Right ventricle myocardium inferior (tissue), 1 donor: ENCODE data around the gene KRT86. TPM values are rescaled to one million over a fixed set of nuclear protein-coding genes. Genes with fewer than 3 reads are reported as not detected.
"Not testable (repeated sequence)": the region's sequence is repeated elsewhere in the genome, so short reads cannot be mapped to it uniquely, and the experiment has no call there.

Experiments
- ATAC-seq: fragments of 200-7000 bp; cut with Tn5 transposase; one replicate; pipeline ENCODE4 v1.9.1; 2020; ENCODE audit warnings: mild to moderate bottlenecking, moderate library complexity
- DNase-seq: peaks from one replicate; pipeline ENCODE4 v3.0.0; 2021; ENCODE audit errors: missing footprints
- intact Hi-C: fragments of 100-400 bp; cut with DNase I; formaldehyde crosslinking; loops from one replicate; pipeline ENCODE4 v1.11.0; 2022
- total RNA-seq: library from RNA; stranded (reverse); fragmentation: NEBNext Ultra II Directional; extraction: Animal tissue kit (Norgen Biotek cat#: 25700); gene quantifications from one replicate; pipeline ENCODE4 v1.2.1, GENCODE V29; 2021
- donor health status: DM: no; HTN: yes; CAD: no; lungs with severe emphysema.

KRT86 gene
- total RNA-seq, 1 donor from 2014 or later: not detected

DNA sequence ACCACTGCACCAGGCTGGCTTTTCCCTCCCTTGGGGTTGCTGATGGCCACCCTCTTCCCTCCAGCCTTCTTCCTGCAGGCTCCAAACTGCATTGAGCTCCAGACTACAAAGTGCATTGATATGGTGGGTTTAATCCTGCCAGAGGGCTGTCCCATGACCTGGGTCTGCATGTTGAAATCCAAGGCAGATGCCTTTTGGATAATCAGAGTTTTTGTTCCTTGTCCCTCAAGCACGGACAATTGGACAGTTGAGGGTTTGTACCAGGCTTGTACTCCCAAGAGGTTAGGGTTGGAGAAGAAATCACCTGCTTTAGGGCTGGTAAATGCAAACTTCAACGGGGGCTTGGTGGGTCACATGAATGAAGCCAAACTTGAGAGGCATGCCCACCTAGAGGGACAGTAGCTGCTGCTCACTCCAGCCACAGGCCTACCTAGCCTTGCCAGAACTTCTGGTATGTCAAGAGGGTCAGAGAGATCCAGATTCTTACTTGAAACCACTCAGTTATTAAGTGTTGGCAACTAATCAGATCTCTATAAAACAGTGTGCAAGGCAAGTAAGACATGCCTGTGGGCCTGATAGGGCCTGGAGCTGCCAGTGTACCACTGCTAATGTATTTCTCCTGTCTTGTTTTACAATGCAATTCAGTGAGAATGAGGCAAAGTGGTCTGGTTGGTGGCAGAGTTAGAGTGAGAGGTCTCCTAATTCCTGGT is 68.5 kb downstream of the KRT86 start:
- no peak for DNase-seq
- intact Hi-C loops: no loop called here
- no peak for ATAC-seq

DNA sequence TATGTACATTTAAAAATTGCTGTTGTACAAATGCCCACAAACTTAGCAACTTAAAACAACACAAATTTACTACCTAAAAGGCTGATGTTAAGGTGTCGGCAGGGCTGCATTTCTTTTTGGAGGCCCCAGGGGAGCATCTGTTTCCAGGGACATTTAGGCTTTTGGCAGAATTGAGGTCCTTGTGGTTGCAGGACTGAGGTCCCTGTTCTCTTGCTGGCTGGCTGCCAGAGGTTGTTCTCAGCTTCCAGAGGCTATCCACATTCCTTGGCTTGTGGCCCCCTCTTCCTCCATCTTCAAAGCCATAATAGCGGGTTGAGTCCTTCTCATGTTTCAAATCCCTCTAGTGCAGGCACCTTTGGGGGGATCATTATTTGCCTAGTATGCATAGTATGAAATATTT is 69.1 kb downstream of the KRT86 start:
- intact Hi-C loops: no loop called here
- DNase-seq (no peak), ATAC-seq (no peak)

DNA sequence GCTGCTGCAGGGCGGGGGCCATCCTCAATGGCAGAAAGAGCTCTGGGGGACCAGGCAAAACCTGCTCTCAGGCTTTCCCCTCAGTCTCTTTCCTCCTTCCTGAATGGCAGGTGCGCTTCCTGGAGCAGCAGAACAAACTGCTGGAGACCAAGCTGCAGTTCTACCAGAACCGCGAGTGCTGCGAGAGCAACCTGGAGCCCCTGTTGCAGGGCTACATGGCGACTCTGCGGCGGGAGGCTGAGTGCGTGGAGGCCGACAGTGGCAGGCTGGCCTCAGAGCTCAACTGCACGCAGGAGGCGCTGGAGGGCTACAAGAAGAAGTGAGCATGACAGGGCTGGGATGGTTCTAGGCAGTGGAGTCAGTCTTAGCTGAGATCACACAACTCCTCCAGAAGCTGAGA is 69.7 kb downstream of the KRT86 start:
- intact Hi-C loops: no loop called here
- DNase-seq: no peak
- ATAC-seq: no peak

DNA sequence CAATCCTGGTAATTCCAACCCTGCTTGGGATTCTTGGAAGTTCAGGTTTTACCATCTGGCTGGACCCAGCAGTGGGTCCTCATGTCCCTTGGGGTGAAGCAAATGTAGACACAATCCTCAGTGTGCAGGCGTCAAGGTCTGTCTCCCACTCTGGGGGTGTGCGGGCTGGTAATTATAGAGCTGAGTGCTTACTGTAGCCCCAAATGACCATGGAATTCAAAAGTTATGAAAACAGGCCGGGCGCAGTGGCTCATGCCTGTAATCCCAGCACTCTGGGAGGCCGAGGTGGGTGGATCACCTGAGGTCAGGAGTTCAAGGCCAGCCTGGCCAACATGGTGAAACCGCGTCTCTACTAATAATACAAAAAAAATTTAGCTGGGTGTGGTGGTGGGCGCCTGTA is 70.6 kb downstream of the KRT86 start:
- not testable (repeated sequence) for ATAC-seq, DNase-seq

DNA sequence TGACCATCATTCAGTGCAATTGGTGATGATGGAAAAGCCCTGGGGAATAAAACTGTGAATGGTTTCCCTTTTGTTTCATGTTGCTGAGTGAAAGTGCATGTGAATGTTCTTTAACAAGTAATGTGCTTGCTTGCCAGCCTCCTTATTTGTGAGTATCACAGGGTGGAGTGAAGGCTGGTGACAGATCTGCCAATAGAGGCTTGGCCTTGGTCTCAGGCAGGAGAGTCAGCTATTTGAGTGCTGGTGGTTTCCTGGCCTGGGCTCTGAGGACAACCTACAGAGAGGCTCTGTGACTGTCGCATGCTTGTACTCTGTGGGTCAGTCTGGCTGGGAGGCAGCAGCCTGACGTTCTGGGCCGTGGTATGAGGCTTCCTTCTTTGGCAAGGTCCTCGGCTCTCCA is 72.1 kb downstream of the KRT86 start:
- DNase-seq (no peak), ATAC-seq (peak; percentile 80)
- intact Hi-C loops: no loop called here

More for the DNA sequence above, 70.6 kb downstream of the KRT86 start:
- intact Hi-C loops: not testable (repeated sequence)

DNA sequence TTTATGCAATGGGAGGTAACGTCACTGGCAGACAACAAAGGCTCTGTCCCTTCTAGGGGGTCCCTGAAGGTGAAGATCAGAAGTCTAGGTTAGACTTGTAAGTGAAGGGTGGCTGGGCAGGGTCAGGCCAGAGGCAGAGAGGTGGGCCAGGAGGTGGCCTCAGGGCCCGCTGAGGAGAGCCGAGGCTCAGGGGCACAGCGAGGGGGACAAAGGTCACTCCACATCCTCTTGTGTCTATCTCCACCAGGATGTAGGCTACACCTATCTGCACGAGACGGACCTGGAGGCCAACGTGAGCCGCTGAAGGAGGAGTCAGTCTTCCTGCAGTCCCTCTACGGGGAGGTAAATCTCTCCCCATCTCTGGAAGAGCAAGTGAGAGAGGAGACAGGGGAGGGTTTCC is 72.6 kb downstream of the KRT86 start:
- ATAC-seq (no peak), DNase-seq (no peak)
- intact Hi-C loops: no loop called here

DNA sequence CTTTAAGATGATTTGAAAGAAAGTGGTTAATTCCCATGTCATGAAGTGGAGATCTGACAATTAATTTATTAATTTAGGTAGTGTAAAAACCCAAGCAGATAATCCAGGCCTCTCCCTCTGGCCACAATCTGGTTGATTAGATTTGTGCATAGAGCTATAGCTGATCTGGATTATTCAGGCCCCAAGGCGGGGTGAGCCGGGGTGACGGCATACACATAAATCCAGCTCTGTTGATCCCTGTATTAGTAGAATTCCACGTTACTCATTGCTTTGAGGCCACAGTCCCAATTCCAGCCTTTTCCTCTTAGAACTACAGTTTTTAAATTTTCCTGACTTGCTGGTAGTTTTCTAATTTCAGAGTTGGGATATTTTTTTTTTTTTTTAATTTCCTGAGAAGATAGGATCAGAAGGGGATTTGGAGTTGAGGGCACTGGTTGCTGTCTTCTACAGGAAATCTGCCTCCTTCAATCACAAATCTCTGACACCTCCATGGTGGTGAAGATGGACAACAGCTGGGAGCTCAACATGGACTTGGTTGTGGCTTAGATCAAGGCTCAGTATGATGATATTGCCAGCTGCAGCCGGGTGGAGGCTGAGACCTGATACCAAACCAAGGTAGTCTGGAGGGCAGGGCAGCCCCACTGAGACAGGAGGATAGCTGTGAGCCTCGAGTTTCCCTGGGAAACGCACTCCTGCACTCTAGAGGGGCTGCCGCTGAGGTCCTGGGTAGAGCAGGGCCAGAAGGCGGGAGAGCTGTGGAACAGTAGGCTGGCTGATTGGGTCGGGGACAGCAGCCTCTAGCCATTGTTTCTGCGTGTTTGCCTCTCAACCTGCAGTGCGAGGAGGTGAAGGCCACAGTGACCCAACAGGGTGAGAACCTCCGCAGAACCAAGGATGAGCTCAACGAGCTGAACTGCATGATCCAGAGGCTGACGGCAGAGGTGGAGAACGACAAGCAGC is 73.4 kb downstream of the KRT86 start:
- intact Hi-C loops: no loop called here
- DNase-seq (no peak), ATAC-seq (no peak)

DNA sequence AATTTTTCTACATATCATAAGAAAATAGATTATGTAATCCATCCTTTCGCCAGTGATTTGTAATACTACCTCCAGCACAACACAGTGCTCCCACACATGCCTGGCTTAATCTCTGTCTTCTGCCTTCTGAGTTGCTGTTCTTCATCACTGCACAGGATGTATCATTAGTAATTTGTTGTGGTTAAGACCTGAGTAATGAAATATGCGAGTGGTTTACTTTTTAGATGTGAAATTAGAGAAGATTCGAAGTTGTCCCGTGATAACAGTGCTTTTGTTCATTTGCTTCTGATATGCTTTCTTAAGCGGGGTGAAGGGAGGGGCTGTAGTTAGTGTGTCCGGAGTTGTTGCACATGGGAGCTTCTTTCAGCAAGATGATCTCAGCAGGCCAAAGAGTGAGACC is 74.8 kb downstream of the KRT86 start:
- DNase-seq (no peak), ATAC-seq (no peak)
- intact Hi-C loops: no loop called here

DNA sequence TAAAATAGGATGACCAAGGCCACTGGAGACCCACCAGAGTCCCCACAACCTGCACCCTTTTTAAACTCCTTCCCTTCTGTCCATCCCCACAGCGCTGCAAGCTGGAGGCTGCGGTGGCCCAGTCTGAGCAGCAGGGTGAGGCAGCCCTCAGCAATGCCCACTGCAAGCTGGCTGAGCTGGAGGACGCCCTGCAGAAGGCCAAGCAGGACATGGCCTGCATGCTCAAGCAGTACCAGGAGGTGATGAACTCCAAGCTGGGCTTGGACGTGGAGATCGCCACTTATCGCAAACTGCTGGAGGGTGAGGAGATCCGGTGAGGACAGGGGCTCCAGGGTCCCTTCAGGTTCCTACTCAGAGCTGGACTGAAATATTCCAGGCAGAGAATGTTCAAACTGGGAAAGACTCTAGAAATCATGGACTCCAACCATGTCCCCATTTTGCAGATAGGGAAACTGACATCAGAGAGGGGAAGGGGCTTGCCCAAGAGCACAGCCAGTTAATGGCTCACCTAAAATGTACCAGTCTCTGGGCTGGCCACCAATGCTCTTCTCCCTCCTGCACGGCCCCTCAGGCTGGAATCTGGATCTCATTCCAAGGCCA is 75.7 kb downstream of the KRT86 start:
- intact Hi-C loops: no loop called here
- DNase-seq (no peak), ATAC-seq (no peak)

DNA sequence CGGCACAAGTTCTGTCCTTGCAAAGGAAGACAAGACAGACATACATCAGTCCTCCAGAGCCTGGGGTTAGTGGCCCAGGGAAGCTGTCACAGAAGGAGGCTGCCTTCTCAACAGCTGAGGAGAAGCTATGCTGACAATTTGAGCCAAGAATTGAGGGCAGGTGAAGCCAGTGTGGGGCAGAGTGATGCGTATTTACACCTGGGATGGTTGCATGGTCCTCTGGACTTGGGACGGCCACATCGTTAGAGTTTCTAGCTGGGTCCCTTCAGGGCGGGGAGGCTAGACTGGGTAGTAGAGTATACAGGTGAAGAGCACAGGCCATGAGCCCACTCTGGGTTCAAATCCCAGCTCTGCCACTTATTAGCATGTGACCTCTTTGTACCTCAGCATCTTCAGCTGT is 76.3 kb downstream of the KRT86 start:
- DNase-seq (no peak), ATAC-seq (no peak)
- intact Hi-C loops: no loop called here

DNA sequence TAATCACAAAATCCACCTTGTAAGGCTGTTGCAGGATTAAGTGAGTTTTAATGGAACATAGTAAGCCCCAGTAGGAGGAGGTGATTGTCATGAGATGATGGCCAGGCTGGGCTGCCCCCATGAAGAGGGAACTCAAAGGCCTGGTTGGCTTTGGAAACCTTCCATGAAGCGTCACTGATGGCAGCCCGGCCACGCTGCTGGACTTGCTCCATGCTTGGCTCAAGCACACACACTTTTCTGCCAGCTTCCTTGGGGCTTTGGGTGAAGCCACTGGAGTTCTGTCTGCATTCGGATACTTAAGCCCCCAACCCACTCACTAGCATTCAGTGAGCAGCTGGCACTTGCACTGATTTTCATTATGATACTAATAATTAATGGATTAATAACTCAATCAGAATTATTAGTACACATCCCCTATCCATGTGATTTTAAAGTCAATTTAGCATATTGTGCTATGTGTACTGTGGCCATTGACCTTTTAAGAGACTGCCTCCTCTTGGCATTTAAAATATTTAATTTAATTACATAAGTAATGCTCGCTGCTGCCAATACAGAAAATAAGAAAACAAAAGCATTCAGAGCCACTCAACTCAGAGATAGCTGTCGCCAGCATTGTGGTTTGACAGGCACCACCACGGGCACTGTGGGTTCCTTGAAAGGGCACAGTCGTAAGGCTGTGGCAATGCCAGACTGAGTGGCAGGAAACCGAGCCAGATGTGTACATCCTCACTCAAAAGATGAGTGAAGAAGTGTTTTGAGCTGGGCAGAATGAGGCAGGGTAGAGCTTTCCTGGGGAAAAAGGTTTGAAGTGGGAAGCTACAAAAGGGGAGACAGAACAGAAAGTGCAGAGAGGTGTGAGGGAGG is 77.0 kb downstream of the KRT86 start:
- intact Hi-C loops: no loop called here
- peak; percentile 57 for ATAC-seq

DNA sequence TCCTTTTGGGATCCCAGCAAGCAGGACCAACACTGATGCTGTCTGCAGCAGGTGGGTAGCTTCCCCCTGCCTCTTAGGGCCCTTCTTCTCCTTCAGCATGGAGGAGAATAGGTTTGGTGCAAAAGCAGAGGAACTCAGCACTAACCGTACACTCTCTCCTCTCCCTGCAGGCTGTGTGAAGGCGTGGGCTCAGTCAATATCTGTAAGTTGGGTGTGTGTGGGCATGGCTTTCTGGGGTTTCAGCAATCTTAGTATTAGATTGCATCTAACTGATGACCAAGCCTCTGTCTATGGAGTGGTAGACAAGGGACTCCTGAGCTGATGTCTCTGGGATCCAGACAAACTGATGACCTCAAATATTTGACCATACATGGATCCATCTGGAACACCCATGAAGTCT is 78.5 kb downstream of the KRT86 start:
- intact Hi-C loops: no loop called here
- ATAC-seq (no peak), DNase-seq (no peak)

More for the DNA sequence above, 77.0 kb downstream of the KRT86 start:
- DNase-seq: no peak

DNA sequence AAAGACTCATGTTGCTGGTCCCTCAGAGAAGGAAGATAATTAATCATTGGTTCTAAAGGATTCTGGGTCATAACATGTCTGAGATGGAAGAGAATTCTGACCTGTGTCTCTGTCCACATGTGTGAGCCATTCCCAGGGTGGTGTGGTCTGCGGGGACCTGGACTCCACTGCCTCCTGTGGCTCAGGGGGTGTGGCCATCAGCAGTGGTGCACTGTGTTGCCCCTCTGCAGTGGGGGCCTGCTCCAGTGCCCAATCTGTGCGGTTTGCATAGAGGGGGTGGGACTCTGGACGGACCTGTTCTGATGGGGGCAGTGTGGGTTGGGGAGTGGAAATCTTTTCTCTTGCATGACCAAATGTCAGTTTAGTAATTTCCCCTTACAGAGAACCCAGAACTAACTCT is 79.3 kb downstream of the KRT86 start:
- DNase-seq: no peak
- intact Hi-C loops: no loop called here
- ATAC-seq: no peak

DNA sequence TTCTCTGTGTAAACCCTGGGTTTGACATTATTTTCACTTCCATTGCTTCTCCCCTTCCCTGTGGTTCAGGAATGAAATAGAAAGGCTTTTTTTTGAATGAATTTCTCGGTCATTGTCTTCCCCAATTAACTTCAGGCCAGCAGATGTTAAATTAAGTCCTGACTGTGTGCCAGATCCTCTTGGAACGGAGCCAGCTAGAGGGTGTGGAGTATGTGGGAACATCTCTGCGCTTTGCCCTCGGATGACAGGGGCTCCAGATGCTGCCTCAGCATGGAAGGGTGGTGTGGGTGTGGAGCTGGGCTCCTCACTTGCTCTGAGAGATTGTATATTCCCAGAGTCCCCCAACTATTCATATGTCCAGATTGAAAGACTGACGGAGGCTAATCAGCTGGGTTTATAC is 79.8 kb downstream of the KRT86 start:
- no peak for DNase-seq

DNA sequence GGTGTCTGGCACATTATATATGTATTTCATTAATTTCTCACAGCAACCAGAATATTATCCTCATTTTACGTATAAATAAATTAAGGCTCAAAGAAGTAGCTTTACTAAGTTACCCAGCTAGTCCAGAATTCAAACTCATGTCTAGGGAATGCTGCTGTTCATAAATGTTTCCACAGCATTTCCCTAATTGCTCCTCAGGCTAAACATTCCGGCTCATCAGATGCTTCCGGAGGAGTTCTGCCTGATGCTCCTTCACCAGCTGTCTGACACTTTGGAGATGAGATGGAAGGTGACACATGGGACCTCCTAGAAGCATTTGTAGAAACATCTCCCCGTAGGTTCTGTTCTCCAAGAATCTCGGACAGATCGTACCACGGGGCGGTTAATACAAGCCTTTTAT is 80.7 kb downstream of the KRT86 start:
- DNase-seq (no peak), ATAC-seq (no peak)
- intact Hi-C loops: no loop called here

More for the DNA sequence above, 79.8 kb downstream of the KRT86 start:
- ATAC-seq: no peak
- intact Hi-C loops: no loop called here

DNA sequence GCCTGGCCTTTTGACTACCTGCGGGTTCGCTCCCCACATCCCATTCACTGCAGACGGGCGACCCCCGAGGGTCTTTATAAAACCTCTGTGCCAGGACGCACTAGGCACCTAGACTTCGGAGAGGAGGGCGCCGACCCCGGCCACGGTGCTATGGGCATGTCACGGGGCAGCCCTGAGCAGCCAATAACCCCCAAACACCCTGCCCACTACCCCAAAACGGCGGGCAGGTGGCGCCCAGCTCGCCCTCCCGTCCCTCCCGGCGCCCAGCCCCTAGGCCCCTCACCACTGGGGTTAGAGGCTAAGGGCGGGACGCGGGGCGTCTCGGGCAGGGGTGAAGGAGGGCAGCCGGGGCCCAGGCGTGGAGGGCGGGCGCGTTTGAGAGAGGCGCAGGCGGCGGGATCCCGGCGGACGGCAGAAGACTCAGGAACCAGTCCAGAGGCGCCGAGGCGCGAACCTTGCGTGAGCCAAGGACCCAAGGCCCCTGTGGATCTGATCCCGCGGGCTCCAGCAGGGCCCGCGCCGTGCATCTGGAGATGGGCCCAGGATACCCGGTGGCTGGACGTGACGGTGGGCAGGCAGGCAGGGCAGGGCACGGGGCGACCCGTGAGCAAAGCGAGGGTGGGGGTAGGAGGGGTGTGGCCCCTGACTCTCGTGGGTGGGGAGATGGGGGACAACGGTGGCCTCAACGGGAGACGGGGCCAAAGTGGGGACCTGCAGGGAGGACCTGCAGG is 81.8 kb downstream of the KRT86 start:
- ATAC-seq: no peak
- intact Hi-C loops: no loop called here
- no peak for DNase-seq

DNA sequence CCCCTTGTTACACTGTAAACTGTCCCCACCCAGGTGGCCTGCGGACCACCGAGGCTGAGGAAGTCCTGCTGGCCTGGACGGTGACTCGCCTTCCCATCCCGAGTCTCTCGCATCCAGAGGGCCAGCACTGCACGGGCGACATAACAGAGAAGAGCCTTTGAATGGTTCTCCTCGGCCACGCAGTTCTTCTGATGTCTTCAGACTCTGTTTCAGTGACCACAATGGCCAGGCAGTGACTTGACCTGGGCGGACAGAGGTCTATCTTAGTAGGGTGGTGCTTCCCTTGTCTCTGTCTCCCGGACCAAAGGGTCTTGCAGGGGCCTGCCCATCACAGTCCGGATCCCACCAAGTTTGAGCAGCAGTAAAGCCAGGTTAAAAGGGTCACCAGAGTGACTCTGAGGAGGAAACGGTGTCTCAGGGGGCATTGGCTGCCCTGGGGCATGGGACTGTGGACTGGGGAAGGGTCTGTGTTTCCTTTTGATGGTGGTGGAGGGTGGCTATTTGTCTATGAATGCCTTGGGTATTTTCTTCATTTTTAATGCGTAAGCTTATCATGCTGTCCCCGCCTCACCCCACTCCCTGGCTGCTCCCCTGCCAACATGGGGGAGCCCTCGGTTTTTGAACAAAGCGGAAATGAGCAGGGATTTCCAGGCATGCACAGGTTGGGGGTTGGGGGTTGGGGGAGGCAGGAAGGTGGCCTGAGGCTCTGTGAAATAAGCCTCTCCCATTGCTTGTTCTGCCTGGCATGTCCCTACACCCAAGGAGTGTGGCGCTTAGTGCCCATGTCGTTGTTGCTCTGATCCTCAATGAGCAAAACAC is 82.5 kb downstream of the KRT86 start:
- no peak for ATAC-seq
- intact Hi-C loops: no loop called here
- DNase-seq: no peak
